Measurements from ENCODE around the gene INS. TPM values are rescaled to one million over a fixed set of nuclear protein-coding genes. Genes with fewer than 3 reads are reported as not detected.

Gene INS
- total RNA-seq, 1 experiment from 2014 or later = not detected

DNA sequence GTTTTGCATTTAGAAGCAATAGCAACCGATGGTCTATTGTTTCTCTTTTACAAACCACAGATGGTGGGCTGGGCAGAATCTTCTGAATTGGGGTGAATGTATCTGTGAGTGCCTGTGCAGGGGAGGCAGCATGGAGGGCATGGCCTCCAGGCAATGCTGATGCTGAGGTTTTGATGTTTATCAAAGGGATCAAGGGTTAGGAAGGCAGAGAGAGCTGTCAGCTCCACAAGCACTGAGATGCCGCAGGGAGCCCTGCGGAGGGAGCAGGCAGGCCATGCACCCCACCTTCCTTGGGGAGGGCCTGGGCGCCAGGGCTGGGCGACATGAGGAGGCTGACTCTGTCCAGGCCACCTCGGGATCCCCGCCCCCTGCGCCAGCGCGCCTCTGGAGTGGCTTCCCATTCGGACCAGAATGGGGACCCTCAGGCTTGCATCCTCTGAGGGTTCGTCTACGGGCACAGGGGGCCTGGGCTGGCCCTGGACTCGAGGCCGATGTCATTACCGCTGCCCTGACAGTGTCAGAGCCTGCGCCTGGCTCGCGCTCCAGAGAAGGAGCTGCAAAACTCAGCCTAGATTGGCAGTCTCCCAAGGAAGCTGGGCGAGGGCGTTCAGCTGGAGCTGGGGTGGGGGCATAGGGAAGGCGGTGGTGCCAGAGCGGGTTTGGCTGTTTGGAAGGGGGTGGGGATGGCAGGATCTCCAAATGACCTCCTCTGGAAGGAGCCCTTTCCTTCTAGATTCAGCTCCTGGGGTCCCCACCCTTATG is 24.5 kb upstream of the INS start:
- DNase-seq = no peak
- H3K4me1 Mint-ChIP-seq (ENCODE audit: low read depth, unreplicated experiment) = no peaks in the 10 kb centered on the region
- no peak overlapping the region for H3K4me3 Mint-ChIP-seq (ENCODE audit: low read depth, unreplicated experiment)
- BruUV-seq (replicated peaks) = no TSS peak
- CTCF ChIA-PET = interaction anchor here (0.6 to 2.1 kb wide), 4 partner anchors 114 to 235 kb away, joined by 3 to 9 read pairs (median 4); no protein-coding TSS in a partner anchor
- no peaks in the 10 kb centered on the region for H3K36me3 Mint-ChIP-seq (ENCODE audit: insufficient read depth, unreplicated experiment)
- H3K9me3 Mint-ChIP-seq (ENCODE audit: low read depth, unreplicated experiment) = no peaks in the 10 kb centered on the region
- no peaks in the 10 kb centered on the region for H3K27me3 Mint-ChIP-seq (ENCODE audit: unreplicated experiment)
- intact Hi-C loops (cut with micrococcal nuclease; ENCODE audit: unreplicated experiment) = no loop called here
- TF ChIP-seq, protein P1, sequence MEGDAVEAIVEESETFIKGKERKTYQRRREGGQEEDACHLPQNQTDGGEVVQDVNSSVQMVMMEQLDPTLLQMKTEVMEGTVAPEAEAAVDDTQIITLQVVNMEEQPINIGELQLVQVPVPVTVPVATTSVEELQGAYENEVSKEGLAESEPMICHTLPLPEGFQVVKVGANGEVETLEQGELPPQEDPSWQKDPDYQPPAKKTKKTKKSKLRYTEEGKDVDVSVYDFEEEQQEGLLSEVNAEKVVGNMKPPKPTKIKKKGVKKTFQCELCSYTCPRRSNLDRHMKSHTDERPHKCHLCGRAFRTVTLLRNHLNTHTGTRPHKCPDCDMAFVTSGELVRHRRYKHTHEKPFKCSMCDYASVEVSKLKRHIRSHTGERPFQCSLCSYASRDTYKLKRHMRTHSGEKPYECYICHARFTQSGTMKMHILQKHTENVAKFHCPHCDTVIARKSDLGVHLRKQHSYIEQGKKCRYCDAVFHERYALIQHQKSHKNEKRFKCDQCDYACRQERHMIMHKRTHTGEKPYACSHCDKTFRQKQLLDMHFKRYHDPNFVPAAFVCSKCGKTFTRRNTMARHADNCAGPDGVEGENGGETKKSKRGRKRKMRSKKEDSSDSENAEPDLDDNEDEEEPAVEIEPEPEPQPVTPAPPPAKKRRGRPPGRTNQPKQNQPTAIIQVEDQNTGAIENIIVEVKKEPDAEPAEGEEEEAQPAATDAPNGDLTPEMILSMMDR (IDR thresholded peaks at IDR 0.05; ENCODE audit: unreplicated experiment) = no peak
- no peak overlapping the region for H3K27ac Mint-ChIP-seq (ENCODE audit: unreplicated experiment)

DNA sequence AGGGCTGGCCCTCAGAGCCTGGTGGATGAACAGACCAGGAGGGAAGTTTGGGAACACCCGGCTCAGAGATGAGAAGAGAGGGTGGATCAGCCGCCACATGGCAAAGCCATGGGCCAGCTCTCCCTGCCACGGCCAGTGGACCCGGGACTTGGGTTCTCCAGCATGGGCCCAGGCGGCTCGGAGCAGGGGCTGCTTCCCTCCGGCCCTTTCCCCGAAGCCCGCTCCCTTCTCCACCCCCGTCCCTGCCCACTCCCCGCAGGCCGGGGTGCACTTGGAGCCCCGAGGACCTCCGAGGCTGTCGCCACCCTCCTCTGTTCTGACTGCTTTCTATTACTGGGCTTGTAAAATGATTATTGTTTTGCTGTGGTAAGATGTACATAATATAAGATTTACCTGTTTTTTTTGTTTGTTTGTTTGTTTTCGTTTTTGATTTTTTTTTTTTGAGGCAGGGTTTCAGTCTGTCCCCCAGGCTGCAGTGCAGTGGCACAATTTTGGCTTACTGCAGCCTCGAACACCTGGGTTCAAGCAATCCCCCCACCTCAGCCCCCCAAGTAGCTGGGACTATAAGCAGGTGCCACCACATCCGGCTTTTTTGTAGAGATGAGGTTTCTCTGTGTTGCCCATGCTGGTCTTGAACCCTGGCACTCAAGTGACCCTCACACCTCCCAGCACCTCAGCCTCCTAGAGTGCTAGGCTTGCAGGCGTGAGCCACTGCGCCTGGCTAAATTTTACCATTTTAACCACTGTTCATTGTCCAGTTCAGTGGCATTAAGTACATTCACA is 21.9 kb upstream of the INS start:
- H3K4me1 Mint-ChIP-seq (ENCODE audit: low read depth, unreplicated experiment) = peaks cover 9% of the 10 kb centered on the region
- no peak for DNase-seq
- no TSS peak for BruUV-seq (replicated peaks)
- no peak overlapping the region for H3K4me3 Mint-ChIP-seq (ENCODE audit: low read depth, unreplicated experiment)
- H3K9me3 Mint-ChIP-seq (ENCODE audit: low read depth, unreplicated experiment) = no peaks in the 10 kb centered on the region
- intact Hi-C loops (cut with micrococcal nuclease; ENCODE audit: unreplicated experiment) = no loop called here
- no peaks in the 10 kb centered on the region for H3K36me3 Mint-ChIP-seq (ENCODE audit: insufficient read depth, unreplicated experiment)
- TF ChIP-seq, protein P1 (IDR thresholded peaks at IDR 0.05; ENCODE audit: unreplicated experiment) = no peak
- H3K27ac Mint-ChIP-seq (ENCODE audit: unreplicated experiment) = no peak overlapping the region
- no peaks in the 10 kb centered on the region for H3K27me3 Mint-ChIP-seq (ENCODE audit: unreplicated experiment)
- CTCF ChIA-PET = no interaction called here

DNA sequence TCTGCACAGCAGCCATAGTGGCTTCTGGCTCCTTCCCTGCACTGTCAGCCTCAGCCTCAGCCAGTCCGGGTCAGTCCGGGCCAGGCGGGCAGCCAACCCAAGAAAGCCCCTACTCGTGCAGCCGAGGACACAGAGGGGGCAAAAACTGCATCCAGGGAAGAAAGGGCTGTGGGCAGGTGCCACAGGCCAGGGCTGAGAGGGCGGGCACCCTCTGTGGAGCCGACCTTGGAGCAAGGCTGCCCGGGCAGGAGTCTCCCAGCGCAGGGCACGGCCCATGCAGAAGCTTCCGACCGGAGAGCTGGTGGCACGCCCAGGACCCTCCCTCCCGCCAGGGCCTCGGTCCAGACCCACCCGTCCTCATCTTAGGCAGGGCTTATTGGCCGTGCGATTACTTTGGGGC is 21.1 kb upstream of the INS start:
- no peaks in the 10 kb centered on the region for H3K27me3 Mint-ChIP-seq (ENCODE audit: unreplicated experiment)
- intact Hi-C loops (cut with micrococcal nuclease; ENCODE audit: unreplicated experiment) = no loop called here
- H3K27ac Mint-ChIP-seq (ENCODE audit: unreplicated experiment) = no peak overlapping the region
- peaks cover 9% of the 10 kb centered on the region for H3K4me1 Mint-ChIP-seq (ENCODE audit: low read depth, unreplicated experiment)
- no peak for DNase-seq
- no peaks in the 10 kb centered on the region for H3K9me3 Mint-ChIP-seq (ENCODE audit: low read depth, unreplicated experiment)
- H3K4me3 Mint-ChIP-seq (ENCODE audit: low read depth, unreplicated experiment) = no peak overlapping the region
- CTCF ChIA-PET = no interaction called here
- no TSS peak for BruUV-seq (replicated peaks)
- H3K36me3 Mint-ChIP-seq (ENCODE audit: insufficient read depth, unreplicated experiment) = no peaks in the 10 kb centered on the region
- TF ChIP-seq, protein P1 (IDR thresholded peaks at IDR 0.05; ENCODE audit: unreplicated experiment) = no peak

DNA sequence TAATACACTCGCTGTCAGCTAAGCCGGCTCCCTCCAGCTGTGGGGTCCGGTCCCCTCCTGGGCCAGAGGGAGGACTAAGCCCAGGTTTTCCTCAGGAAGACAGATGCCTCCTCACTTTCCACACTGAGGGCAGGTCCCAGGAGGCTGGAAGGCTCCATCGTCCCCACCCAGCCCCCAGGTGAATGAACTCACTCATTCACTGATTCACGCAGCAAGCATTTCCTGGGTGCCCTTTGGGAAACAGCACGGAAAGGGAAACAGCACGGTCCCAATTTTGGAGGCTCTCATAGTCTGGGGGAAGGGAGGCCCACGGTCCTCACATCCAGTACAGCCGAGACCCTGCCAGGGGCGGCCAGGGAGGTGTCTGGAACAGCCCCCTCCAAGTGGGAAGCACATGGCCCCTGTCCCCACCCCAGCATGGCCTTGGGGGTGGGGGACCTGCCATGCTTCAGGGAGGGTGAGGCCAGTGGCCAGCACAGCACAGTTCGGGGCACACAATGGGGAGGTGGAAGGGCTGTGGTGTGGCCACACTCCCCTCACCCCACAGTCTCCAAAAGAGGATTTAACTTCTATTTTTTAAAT is 19.9 kb upstream of the INS start:
- no peak for DNase-seq
- BruUV-seq (replicated peaks) = no TSS peak
- no peak overlapping the region for H3K4me3 Mint-ChIP-seq (ENCODE audit: low read depth, unreplicated experiment)
- intact Hi-C loops (cut with micrococcal nuclease; ENCODE audit: unreplicated experiment) = no loop called here
- CTCF ChIA-PET = no interaction called here
- no peaks in the 10 kb centered on the region for H3K36me3 Mint-ChIP-seq (ENCODE audit: insufficient read depth, unreplicated experiment)
- no peak overlapping the region for H3K27ac Mint-ChIP-seq (ENCODE audit: unreplicated experiment)
- TF ChIP-seq, protein P1 (IDR thresholded peaks at IDR 0.05; ENCODE audit: unreplicated experiment) = no peak
- H3K27me3 Mint-ChIP-seq (ENCODE audit: unreplicated experiment) = no peaks in the 10 kb centered on the region
- H3K4me1 Mint-ChIP-seq (ENCODE audit: low read depth, unreplicated experiment) = peaks cover 9% of the 10 kb centered on the region
- no peaks in the 10 kb centered on the region for H3K9me3 Mint-ChIP-seq (ENCODE audit: low read depth, unreplicated experiment)

All from Calu3 (cell line).